ENCODE measurements around the gene BBC3.

DNA sequence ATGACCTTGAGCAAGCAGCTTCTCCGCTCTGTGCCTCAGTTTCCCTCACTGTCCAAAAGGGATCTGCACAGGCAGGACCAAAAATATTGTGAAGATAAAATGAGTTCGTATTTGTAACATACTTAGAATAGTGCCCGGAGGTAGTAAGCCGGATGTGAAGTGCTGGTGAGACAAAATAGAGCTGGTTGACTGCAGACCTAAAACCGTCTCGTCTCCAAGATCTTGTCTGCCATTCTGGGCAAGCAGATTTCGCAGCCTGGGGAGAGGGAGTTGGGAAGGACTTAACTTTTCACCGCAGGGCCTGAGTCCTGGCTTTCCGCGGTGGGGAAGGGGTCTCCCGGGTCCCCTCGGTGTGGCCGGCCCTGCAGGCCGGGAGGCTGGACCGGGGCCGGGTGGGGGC lies 8.2 kb upstream of the BBC3 start:
- TF ChIP-seq, protein P1, sequence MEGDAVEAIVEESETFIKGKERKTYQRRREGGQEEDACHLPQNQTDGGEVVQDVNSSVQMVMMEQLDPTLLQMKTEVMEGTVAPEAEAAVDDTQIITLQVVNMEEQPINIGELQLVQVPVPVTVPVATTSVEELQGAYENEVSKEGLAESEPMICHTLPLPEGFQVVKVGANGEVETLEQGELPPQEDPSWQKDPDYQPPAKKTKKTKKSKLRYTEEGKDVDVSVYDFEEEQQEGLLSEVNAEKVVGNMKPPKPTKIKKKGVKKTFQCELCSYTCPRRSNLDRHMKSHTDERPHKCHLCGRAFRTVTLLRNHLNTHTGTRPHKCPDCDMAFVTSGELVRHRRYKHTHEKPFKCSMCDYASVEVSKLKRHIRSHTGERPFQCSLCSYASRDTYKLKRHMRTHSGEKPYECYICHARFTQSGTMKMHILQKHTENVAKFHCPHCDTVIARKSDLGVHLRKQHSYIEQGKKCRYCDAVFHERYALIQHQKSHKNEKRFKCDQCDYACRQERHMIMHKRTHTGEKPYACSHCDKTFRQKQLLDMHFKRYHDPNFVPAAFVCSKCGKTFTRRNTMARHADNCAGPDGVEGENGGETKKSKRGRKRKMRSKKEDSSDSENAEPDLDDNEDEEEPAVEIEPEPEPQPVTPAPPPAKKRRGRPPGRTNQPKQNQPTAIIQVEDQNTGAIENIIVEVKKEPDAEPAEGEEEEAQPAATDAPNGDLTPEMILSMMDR (IDR thresholded peaks at IDR 0.05 in 4 of 5, conservative IDR thresholded peaks at IDR 0.05 in 1 of 5), result no peak
- no peak for TF ChIP-seq POLR2A (IDR thresholded peaks at IDR 0.05)

Data from gastrocnemius medialis (tissue), 4 donors.